ENCODE results near the gene COL23A1.
"Not testable (repeated sequence)": the region's sequence is repeated elsewhere in the genome, so short reads cannot be mapped to it uniquely, and the experiment has no call there.

Gene COL23A1

GRCh38 chr5:178373711-178374110 lies 216.5 kb downstream of the COL23A1 start:
- no peak for DNase-seq

DNA sequence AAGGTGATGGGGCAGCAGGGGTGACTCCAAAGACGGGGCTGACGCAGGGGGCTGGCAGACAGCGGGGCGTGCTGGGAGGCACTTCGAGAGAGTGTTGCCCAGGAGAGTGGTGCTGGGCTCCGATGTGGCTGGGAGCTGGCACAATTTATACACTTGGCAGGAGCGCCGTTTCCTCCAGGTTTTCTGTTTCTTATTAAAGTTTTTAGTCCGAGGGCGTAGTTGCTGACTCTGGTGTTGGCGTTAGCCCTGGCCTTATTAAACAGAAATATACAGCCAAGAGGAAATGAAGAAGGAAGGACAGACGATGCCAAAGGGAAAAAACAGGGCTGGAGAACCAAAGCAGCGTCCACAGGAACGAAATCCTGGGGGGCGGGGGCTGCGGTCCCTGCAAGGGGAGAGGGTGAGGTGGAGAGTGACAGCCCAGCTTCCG lies 218.0 kb downstream of the COL23A1 start:
- DNase-seq: no peak

- DNase-seq: no peak
These were observed 218.7 kb downstream of the COL23A1 start for GRCh38 chr5:178371362-178372111.

DNA sequence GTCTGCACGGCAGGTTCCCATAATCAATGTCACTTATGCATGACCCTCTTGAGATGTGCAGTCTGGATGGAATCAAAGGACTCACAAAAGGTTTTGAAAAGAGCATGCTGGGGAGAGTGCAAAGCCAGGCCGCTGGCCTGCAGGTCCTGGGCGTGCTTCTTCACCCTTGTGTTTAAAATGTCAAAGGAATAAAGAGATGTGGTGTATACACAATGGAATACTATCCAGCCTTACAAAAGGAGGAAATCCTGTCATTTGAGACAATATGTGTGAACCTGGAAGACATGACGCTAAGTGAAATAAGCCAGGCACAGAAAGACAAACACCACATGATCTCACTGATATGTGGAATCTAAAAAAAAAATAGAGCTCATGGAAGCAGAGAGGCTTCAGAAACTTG lies 220.1 kb downstream of the COL23A1 start:
- DNase-seq: no peak

DNA sequence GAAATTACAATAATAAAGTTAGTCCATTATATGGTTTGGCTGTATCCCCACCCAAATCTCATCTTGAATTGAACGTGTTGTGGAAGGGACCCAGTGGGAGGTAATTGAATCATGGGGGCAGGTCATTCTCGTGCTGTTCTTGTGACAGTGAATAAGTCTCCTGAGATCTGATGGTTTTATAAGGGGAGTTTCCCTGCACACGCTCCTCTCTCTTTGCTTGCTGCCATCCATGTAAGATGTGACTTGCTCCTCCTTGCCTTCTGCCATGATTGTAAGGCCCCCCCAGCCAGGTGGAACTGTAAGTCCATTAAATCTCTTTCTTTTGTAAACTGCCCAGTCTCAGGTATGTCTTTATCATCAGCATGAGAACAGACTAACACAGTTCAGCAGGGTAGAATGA lies 220.7 kb downstream of the COL23A1 start:
- not testable (repeated sequence) for DNase-seq

DNA sequence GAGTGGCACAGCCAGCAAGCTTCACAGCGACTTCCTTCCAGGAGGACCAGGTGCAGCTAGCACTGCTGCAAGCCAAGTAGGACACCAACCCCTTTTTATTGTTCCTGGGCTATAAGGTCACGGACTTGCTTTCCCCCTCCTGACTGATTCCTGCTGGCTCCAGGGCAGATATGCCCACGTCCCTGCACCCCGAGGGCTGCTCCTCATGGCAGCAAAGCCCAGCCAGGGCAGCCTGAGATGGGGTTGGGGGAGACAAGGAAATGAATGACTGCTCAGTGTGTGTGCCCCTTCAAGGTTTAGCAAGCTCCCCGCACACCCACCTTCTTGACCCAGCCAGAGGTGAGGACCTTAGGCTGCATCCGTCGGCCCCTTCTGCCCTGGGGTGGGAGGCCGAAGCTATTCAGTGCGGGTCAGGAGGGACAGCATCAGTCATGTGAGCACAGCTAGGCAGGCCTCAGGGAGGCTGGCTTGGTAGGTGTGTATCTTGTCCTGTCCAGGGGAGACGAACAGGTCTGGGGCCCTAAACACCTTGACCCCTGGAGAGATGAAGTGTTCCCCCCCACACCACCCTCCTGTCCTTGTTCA lies 221.4 kb downstream of the COL23A1 start:
- no peak for DNase-seq

- DNase-seq: no peak
These were observed 221.9 kb downstream of the COL23A1 start for GRCh38 chr5:178368274-178368673.

GRCh38 chr5:178367736-178368120 lies 222.5 kb downstream of the COL23A1 start:
- DNase-seq: no peak

GRCh38 chr5:178366998-178367735 lies 223.0 kb downstream of the COL23A1 start:
- no peak for DNase-seq

DNA sequence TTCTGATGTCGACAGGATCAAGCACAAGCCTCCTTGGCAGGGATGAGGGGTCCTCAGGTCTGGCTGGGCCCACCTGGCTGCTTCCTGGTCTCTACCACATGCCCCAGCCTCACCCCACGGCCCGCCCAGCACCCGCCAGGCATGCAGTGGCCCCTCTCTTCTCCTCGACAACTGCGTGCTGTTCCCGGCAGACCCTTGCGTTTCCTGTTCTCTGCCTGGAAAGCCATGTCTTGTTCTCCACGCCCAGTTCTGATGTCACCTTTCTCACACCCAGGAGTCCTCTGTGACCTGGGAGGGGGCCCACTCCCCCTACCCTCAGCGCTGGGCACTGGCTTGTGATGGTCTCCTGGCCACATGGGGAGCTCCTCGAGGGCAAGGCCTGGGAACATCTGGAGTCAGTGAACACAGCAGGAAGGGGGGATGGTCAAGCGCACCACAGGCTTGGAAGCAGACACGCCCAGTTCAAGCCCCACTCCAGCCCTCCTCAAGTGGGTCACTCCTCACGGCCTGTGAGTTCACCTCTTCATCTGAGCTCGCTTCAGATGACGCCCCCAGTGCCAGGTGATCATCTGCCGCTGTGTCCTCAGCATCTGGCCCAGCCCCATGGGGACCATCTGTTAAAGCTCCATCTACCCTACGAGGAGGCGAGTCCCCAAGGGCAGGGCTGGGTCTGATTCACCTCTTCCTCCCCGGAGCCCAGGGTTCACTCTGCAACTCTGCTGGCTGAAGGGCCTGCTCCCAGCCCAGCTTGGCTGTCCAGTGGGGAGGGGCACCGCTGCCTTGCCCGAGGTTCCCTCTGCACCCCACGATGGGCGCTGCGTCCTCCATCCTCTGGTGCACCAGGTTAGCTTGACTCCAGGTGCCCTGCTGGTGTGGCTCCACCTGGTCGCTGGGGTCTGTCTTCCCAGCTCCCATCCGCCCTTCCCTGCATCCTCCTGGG lies 224.4 kb downstream of the COL23A1 start:
- no peak for DNase-seq

DNA sequence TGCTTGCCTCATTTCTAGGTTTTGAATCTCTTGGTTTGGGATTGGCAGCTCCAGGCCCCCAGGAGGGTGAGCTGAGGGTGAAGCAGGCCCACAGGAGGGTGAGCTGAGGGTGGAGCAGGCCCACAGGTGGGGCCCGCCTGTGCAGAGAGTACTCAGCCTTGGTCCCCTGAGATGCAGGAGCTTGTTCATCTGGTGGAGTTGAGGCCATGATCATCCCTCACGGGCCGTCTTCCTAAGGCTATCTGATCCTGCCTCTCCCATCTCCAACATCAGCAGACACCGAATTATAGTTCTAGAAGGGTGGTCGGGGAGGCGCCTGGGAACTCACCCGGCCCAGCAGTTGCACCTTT lies 225.9 kb downstream of the COL23A1 start:
- DNase-seq: no peak

GRCh38 chr5:178363501-178364325 lies 226.5 kb downstream of the COL23A1 start:
- DNase-seq: no peak

DNA sequence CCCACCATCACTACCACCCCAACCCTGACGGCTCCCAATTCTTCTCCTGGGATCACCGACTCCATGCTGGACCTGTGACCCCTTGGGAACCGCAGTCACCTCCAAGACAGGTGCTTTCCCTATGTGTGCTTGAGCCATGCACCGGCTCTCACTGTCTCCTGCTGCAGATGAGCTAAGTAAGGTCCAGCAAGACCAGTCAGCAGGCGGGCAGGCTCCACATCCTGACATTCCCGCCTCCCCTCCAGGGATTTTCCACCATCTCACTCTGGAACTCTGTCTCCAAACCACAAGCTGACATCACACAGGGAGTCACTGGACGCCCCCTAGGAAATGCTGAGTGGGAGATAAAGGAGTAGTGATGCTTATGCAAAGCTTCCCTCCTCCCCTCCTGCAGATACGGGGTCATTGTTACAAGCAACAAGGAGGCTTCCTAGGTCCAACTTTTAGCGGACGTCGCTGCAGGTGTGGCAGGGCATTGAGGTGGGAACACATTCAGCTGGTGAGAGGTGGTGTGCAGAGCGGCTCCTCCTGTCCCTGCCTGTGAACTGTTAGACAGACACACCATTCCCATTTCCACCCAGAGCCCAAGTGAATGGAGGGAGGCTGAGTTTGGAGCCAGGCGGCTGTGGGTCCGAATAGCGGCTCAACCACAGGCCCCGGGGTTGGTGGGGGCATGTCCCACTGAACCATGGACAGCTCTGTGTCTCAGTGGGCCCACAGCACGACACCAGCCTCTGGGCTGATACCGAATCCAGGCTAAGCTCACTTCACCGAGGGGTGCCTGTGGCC lies 228.3 kb downstream of the COL23A1 start:
- no peak for DNase-seq

- no peak for DNase-seq
These were observed 229.3 kb downstream of the COL23A1 start for GRCh38 chr5:178360926-178361235.

- no peak for DNase-seq
These were observed 229.8 kb downstream of the COL23A1 start for GRCh38 chr5:178360222-178360925.

- DNase-seq: no peak
These were observed 230.5 kb downstream of the COL23A1 start for GRCh38 chr5:178359738-178360137.

- no peak for DNase-seq
These were observed 232.5 kb downstream of the COL23A1 start for GRCh38 chr5:178357678-178358077.

DNA sequence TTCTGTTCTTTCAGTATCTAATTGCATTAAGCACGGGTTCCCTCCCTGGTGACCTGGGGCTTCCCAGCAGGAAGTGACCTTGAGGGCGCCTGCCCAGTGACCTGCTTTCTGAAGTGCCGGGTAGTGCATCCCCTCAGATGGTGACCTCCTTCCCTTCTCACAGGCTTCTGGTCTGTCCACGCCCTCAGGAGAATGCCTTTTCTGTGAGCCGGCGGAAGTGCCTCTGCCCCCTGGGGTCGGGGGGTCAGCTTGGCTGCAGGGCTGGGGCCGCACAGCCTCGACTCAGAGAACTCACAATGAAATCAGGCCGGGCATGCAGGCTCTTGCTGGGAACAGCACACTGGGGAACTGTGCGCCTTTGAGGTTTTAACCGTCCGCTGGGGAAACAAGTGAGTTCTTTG lies 233.1 kb downstream of the COL23A1 start:
- DNase-seq: no peak

- no peak for DNase-seq
These were observed 233.7 kb downstream of the COL23A1 start for GRCh38 chr5:178356431-178356872.

DNA sequence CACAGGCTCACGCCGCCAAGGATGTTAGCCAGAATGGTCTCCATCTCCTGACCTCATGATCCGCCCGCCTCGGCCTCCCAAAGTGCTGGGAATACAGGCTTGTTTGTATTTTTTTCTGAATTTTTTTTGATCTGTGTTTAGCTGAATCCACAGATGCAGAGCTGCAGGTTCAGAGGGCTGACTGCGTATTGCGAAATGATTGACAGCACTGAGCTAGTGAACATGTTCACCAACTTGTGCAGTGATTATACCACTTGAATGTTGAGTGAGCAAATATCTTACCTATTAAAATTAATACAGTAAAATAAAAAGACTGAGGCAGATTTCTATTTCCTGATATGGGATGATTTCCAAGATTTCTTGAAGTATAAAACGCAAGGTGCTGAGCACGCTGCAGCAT lies 234.5 kb downstream of the COL23A1 start:
- no peak for DNase-seq

GRCh38 chr5:178353461-178353860 lies 236.7 kb downstream of the COL23A1 start:
- DNase-seq: no peak
